ENCODE measurements around the gene ELOB.

Gene ELOB

GRCh38 chr16:2783581-2784357, 6.7 kb upstream of the ELOB start:
- no peak for DNase-seq (ENCODE audit: low read depth)

DNA sequence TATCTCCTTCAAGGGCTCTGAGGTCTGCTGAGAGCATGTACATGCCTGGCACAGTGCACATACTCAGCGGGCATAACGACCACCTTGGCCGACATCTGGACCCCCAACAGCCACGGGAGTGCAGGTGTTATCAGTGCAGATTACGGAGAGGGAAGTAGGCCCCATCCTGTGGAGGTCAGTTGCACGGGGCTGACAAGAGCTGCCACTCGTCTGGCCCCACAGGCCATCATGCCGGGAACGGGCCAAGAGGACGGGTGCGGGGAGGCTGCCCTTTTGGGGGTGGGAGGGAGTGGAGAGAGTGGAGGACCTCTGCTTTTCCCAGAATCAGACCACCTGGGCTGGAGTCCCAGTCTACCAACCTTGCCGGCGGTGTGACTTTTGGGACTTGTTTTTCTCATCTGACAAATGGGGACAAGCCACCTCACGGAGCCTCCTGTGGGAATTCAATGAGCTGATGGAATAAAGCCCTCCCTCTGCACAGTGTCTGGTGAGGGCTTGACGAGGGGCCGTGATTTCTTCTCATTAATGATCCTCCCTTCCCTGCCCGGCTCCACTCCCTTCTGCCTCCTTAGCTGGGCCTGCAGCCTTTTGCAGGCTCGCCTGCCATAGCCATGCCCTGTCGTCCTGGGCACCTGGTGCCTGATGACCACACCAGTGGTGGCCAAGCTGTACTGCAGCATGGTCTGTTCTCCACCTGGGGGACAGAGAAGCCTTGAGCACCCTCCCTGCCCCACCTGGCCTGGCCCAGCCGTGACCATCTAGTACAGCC, 5.7 kb upstream of the ELOB start:
- DNase-seq (ENCODE audit: low read depth) = no peak

- DNase-seq (ENCODE audit: low read depth) = no peak
Observed at GRCh38 chr16:2779978-2780898, 3.2 kb upstream of the ELOB start.

DNA sequence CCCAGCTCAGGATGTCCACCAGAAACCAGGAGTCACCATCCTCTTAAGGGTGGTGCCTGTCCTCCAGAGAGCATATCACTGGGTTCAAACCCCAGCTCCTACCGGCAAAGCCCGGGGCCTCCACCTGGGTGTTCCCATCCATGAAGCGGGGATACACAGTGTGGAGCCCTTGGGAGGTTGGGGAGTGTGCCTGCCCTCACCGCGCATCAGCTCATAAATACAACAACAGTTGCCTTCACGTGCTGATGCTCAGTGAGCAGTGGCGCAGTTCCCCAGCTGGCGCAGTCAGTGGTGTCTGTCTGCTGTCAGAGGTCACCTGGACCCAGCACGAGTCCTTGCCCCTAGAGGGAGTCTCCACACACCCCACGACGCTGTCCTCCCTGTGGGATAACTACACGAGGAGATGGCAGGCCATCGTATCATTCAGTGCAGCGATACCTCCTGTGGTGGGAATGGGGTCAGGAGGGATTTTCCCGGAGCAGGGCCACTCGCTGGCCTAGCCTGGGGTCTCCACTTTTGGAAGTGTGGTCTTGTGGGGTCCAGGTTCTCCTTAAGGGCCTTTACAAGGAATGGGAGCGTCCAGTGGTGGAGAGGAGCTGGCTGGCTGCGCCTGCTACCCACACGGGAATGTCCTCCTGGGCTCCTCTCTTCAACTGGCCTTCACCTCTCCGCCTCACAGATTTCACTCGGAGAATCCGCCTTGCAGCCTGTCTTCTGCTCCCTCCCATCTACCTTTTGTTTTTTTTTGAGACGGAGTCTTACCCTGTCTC, 2.3 kb upstream of the ELOB start:
- no peak for DNase-seq (ENCODE audit: low read depth)

GRCh38 chr16:2778630-2778958, 1.5 kb upstream of the ELOB start:
- no peak for DNase-seq (ENCODE audit: low read depth)

- no peak for DNase-seq (ENCODE audit: low read depth)
Observed at GRCh38 chr16:2777903-2778629, 986 bp upstream of the ELOB start.

- no peak for DNase-seq (ENCODE audit: low read depth)
Observed at GRCh38 chr16:2776500-2777139, 460 bp downstream of the ELOB start.

GRCh38 chr16:2775765-2776499, 1.1 kb downstream of the ELOB start:
- DNase-seq (ENCODE audit: low read depth) = no peak

- DNase-seq (ENCODE audit: low read depth) = no peak
Observed at GRCh38 chr16:2775131-2775716, 1.9 kb downstream of the ELOB start.

GRCh38 chr16:2774161-2774891, 2.8 kb downstream of the ELOB start:
- no peak for DNase-seq (ENCODE audit: low read depth)

DNA sequence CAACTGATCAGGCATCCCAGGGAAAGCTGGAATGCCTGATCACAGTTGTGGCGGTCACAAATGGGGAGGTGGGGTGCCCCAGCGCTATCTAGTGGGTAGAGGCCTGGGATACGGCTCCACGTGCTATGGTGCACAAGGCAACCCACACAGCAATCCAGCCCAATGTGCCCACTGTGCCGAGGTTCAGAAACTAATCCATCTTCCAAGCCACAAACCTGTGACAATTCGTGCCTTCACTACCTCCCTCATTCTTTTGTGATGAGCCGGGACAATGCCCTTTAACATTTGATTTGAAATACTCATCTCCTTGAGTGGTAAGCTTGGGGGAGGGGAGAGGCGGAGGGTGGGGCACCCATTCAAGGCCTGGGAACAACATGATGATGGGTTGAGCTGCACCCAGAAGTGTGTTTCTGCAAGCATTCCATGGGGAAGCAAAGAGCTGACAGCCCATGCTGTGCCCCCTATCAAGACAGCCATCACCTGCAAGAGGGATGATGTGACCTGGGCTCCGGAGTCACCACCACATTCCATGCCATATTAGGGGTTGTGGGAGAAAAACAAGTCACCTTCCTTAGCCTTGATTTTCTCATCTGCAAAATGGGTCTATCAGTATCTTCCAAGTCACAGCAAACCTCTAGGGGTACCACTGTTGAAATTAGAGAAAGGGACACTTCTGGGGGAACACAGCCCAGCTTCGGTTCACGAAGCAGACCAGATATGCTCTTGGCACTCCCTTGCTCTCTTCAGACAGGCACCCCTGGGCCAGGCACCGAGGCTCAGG, 3.7 kb downstream of the ELOB start:
- no peak for DNase-seq (ENCODE audit: low read depth)

DNA sequence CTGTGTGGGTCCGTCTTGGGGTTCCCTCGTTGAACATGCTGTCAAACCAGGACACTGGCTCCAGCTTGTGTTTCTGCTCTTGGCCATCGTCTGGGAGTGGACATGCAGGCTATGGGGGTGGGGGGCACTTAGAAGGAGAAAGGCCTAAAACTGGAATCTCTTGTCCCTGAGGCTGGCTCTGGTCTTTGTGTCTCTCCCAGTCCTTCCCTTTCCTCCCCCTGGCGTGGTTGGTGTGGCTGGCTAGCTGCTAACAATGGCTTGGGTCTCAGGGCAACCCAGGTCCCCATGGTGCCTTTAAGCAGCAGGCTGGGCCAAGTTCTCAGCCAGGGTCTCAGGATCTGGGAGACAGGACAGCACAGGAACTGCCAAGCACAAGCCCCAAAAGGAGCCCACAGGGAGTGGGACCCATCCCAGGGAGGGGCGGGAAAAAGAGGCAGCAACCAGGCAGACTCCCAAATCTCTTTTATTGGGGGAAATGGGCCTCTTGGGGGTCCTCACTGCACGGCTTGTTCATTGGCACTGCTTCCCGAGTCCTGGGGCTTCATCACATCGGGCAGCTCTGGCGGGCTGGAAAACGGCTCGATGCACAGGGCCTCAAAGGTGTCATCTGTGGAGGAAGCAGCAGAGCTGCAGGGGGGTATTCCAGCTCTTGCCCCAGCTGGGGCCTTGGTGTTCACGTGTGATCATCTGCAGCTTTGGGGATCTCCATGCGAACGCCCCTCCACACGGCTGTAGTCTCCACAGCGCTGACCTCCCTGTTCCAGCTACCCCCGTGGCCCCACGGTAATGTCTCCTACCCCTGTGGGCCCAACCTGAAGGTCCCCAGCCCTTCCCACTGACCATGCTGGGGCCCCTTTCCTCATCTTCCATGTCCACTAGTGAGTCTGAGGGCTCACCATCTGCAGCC, 5.3 kb downstream of the ELOB start:
- no peak for DNase-seq (ENCODE audit: low read depth)

DNA sequence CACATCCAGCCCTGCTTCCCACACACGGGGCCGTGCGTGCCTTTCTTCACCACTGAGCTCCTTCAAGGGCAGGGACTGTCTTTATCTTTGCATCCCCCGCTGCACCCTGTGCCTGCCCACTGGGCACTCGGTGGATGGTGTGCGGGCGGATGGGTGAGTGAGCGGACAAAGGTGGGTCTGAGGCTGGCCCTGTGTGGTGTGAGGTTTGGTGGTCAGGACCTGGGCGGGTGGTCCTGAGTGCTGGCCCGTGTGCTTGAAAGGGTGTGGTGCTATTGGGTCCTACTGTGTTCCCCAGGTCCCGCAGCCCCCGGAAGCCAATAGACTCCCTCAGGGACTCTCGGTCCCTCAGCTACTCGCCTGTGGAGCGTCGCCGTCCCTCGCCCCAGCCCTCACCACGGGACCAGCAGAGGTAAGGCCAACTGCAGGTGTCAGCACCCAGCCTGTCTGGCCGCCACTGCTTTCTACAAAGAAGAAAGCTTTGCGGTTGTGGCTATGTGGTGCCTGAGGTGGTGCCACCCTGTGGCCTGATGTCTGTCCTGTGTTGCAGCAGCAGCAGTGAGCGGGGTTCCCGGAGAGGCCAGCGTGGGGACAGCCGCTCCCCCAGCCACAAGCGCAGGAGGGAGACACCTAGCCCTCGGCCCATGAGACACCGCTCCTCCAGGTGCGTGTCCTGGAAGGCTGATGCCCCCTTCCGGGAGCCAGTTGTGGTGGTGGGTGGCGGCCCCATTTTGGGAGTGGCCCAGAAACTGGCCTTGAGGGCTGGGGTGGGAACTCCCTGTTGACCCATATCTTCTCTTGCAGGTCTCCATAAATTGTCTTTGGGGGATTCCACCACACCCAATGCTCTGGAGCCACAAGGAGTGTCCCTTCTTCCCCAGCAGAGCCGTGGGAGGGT, 6.8 kb downstream of the ELOB start:
- no peak for DNase-seq (ENCODE audit: low read depth)

- DNase-seq (ENCODE audit: low read depth) = no peak
Observed at GRCh38 chr16:2769675-2770056, 7.4 kb downstream of the ELOB start.

GRCh38 chr16:2769100-2769529, 8.0 kb downstream of the ELOB start:
- DNase-seq (ENCODE audit: low read depth) = no peak
